Measurements from ENCODE around the gene ALKBH5.

GRCh38 chr17:18179804-18180203, 3.8 kb upstream of the ALKBH5 start:
- no peak for TF ChIP-seq NFE2 (IDR thresholded peaks at IDR 0.05; ENCODE audit: low read depth)
- TF ChIP-seq, protein P1, sequence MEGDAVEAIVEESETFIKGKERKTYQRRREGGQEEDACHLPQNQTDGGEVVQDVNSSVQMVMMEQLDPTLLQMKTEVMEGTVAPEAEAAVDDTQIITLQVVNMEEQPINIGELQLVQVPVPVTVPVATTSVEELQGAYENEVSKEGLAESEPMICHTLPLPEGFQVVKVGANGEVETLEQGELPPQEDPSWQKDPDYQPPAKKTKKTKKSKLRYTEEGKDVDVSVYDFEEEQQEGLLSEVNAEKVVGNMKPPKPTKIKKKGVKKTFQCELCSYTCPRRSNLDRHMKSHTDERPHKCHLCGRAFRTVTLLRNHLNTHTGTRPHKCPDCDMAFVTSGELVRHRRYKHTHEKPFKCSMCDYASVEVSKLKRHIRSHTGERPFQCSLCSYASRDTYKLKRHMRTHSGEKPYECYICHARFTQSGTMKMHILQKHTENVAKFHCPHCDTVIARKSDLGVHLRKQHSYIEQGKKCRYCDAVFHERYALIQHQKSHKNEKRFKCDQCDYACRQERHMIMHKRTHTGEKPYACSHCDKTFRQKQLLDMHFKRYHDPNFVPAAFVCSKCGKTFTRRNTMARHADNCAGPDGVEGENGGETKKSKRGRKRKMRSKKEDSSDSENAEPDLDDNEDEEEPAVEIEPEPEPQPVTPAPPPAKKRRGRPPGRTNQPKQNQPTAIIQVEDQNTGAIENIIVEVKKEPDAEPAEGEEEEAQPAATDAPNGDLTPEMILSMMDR (IDR thresholded peaks at IDR 0.05 in 2 of 3, conservative IDR thresholded peaks at IDR 0.05 in 1 of 3; ENCODE audit: insufficient read depth in 2 of 3, low read depth in 1 of 3, low read length in 3 of 3) = no peak
- no peak for TF ChIP-seq ZNF707 (CRISPR knock-in tag; conservative IDR thresholded peaks at IDR 0.05)
- peak in 1 of 2 experiments; percentile 77; a peak in 2 of 4 replicates for TF ChIP-seq RCOR1 (IDR thresholded peaks at IDR 0.05; ENCODE audit: borderline replicate concordance in 1 of 2, low read depth in 2 of 2, low read length in 2 of 2)
- no peak for TF ChIP-seq KLF1 (tag; IDR thresholded peaks at IDR 0.05)
- TF ChIP-seq ZNF282 (CRISPR knock-in tag; IDR thresholded peaks at IDR 0.05) = no peak
- no peak for TF ChIP-seq BHLHE40 (IDR thresholded peaks at IDR 0.05; ENCODE audit: low read length)
- TF ChIP-seq KDM1A (IDR thresholded peaks at IDR 0.05) = peak; percentile 70 to 76
